GM12878 (cell line): ENCODE measurements around the gene SIL1.

Experiments
- CEBPB ChIP-seq, 2 experiments: fragments of 150-350 bp in 1 of 2; IDR thresholded peaks; 2 replicates each; pipeline ENCODE4 v1.6.1; 2012 to 2014; ENCODE audit warnings: low read depth in 2 of 2, low read length in 2 of 2, borderline replicate concordance in 1 of 2, inconsistent platforms in 1 of 2
- DPF2 ChIP-seq: fragments of 450-650 bp; IDR thresholded peaks from 2 replicates; pipeline ENCODE4 v1.6.1; 2017; ENCODE audit warnings: mild to moderate bottlenecking
- EGR1 ChIP-seq, 2 experiments: IDR thresholded peaks; 1 replicate in 1 of 2; 2 replicates in 1 of 2; pipeline ENCODE4 v1.6.1; 2011 to 2012; ENCODE audit warnings: low read depth in 2 of 2, low read length in 2 of 2, borderline replicate concordance in 1 of 2, mild to moderate bottlenecking in 1 of 2, moderate library complexity in 1 of 2
- POLR2A ChIP-seq: IDR thresholded peaks from 2 replicates; pipeline ENCODE4 v1.6.1; 2011; ENCODE audit warnings: low read depth, mild to moderate bottlenecking, low read length
- POLR2AphosphoS5 ChIP-seq: IDR thresholded peaks from 2 replicates; pipeline ENCODE4 v1.6.1; 2011; ENCODE audit warnings: mild to moderate bottlenecking, low read length, inconsistent platforms
- SMC3 ChIP-seq: IDR thresholded peaks from 2 replicates; pipeline ENCODE4 v1.6.1; 2011; ENCODE audit warnings: low read length, improper control_type of control experiment, borderline replicate concordance
- TF ChIP-seq, protein P1 (sequence below): IDR thresholded peaks from 2 replicates; pipeline ENCODE4 v1.6.1; 2012; ENCODE audit warnings: low read depth, low read length, improper control_type of control experiment
- TF ChIP-seq, protein P2 (sequence below): IDR thresholded peaks from 2 replicates; pipeline ENCODE4 v1.6.1; 2012; ENCODE audit warnings: mild to moderate bottlenecking, low read depth, low read length
- TF ChIP-seq, protein P3 (sequence below): IDR thresholded peaks from 2 replicates; pipeline ENCODE4 v1.6.1; 2011; ENCODE audit warnings: borderline replicate concordance, low read depth, mild to moderate bottlenecking, moderate library complexity, low read length; ENCODE audit not compliant: insufficient read depth, poor library complexity, severe bottlenecking
- TF ChIP-seq, protein P4 (sequence below): fragments of 450-650 bp; IDR thresholded peaks from 2 replicates; pipeline ENCODE4 v1.6.1; 2018; ENCODE audit warnings: mild to moderate bottlenecking, low read depth, moderate library complexity; ENCODE audit not compliant: partially characterized antibody
- TF ChIP-seq, protein P5 (sequence below): IDR thresholded peaks from 2 replicates; pipeline ENCODE4 v1.6.1; 2012; ENCODE audit warnings: low read length, inconsistent platforms
- TF ChIP-seq, protein P6 (sequence below): fragments of 150-350 bp; IDR thresholded peaks from 2 replicates; pipeline ENCODE4 v1.6.1; 2016; ENCODE audit warnings: low read depth, low read length

DNA sequence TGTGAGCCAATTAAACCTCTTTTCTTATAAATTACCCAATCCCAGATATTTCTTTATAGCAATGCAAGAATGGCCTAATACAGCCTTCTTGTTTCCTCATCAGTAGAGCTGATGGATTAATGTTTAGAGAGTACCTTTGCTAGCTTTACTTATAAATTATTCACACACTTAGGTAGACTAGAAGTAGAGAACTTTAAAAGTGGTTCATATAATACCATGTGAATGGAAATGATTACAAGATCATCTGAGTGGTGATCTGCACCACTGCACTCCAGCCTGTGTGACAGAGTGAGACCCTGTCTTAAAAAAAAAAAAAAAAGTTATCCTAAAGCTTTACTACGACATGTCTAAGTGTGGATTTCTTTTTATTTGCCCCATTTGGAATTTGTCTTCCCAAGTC is 299.9 kb downstream of the SIL1 start:
- TF ChIP-seq, protein P1, sequence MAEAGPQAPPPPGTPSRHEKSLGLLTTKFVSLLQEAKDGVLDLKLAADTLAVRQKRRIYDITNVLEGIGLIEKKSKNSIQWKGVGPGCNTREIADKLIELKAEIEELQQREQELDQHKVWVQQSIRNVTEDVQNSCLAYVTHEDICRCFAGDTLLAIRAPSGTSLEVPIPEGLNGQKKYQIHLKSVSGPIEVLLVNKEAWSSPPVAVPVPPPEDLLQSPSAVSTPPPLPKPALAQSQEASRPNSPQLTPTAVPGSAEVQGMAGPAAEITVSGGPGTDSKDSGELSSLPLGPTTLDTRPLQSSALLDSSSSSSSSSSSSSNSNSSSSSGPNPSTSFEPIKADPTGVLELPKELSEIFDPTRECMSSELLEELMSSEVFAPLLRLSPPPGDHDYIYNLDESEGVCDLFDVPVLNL = no peak
- TF ChIP-seq, protein P2, sequence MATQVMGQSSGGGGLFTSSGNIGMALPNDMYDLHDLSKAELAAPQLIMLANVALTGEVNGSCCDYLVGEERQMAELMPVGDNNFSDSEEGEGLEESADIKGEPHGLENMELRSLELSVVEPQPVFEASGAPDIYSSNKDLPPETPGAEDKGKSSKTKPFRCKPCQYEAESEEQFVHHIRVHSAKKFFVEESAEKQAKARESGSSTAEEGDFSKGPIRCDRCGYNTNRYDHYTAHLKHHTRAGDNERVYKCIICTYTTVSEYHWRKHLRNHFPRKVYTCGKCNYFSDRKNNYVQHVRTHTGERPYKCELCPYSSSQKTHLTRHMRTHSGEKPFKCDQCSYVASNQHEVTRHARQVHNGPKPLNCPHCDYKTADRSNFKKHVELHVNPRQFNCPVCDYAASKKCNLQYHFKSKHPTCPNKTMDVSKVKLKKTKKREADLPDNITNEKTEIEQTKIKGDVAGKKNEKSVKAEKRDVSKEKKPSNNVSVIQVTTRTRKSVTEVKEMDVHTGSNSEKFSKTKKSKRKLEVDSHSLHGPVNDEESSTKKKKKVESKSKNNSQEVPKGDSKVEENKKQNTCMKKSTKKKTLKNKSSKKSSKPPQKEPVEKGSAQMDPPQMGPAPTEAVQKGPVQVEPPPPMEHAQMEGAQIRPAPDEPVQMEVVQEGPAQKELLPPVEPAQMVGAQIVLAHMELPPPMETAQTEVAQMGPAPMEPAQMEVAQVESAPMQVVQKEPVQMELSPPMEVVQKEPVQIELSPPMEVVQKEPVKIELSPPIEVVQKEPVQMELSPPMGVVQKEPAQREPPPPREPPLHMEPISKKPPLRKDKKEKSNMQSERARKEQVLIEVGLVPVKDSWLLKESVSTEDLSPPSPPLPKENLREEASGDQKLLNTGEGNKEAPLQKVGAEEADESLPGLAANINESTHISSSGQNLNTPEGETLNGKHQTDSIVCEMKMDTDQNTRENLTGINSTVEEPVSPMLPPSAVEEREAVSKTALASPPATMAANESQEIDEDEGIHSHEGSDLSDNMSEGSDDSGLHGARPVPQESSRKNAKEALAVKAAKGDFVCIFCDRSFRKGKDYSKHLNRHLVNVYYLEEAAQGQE = no peak
- TF ChIP-seq POLR2A (no peak), EGR1 (IDR thresholded peaks at IDR 0.05; ENCODE audit: borderline replicate concordance in 1 of 2, low read depth in 2 of 2, low read length in 2 of 2) (no peak), CEBPB (IDR thresholded peaks at IDR 0.05; ENCODE audit: borderline replicate concordance in 1 of 2, low read depth in 2 of 2, low read length in 2 of 2) (no peak), POLR2AphosphoS5 (no peak), DPF2 (no peak), SMC3 (no peak)
- TF ChIP-seq, protein P3, sequence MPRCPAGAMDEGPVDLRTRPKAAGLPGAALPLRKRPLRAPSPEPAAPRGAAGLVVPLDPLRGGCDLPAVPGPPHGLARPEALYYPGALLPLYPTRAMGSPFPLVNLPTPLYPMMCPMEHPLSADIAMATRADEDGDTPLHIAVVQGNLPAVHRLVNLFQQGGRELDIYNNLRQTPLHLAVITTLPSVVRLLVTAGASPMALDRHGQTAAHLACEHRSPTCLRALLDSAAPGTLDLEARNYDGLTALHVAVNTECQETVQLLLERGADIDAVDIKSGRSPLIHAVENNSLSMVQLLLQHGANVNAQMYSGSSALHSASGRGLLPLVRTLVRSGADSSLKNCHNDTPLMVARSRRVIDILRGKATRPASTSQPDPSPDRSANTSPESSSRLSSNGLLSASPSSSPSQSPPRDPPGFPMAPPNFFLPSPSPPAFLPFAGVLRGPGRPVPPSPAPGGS = no peak
- TF ChIP-seq, protein P4, sequence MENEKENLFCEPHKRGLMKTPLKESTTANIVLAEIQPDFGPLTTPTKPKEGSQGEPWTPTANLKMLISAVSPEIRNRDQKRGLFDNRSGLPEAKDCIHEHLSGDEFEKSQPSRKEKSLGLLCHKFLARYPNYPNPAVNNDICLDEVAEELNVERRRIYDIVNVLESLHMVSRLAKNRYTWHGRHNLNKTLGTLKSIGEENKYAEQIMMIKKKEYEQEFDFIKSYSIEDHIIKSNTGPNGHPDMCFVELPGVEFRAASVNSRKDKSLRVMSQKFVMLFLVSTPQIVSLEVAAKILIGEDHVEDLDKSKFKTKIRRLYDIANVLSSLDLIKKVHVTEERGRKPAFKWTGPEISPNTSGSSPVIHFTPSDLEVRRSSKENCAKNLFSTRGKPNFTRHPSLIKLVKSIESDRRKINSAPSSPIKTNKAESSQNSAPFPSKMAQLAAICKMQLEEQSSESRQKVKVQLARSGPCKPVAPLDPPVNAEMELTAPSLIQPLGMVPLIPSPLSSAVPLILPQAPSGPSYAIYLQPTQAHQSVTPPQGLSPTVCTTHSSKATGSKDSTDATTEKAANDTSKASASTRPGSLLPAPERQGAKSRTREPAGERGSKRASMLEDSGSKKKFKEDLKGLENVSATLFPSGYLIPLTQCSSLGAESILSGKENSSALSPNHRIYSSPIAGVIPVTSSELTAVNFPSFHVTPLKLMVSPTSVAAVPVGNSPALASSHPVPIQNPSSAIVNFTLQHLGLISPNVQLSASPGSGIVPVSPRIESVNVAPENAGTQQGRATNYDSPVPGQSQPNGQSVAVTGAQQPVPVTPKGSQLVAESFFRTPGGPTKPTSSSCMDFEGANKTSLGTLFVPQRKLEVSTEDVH = no peak
- TF ChIP-seq, protein P5, sequence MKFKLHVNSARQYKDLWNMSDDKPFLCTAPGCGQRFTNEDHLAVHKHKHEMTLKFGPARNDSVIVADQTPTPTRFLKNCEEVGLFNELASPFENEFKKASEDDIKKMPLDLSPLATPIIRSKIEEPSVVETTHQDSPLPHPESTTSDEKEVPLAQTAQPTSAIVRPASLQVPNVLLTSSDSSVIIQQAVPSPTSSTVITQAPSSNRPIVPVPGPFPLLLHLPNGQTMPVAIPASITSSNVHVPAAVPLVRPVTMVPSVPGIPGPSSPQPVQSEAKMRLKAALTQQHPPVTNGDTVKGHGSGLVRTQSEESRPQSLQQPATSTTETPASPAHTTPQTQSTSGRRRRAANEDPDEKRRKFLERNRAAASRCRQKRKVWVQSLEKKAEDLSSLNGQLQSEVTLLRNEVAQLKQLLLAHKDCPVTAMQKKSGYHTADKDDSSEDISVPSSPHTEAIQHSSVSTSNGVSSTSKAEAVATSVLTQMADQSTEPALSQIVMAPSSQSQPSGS = no peak
- TF ChIP-seq, protein P6, sequence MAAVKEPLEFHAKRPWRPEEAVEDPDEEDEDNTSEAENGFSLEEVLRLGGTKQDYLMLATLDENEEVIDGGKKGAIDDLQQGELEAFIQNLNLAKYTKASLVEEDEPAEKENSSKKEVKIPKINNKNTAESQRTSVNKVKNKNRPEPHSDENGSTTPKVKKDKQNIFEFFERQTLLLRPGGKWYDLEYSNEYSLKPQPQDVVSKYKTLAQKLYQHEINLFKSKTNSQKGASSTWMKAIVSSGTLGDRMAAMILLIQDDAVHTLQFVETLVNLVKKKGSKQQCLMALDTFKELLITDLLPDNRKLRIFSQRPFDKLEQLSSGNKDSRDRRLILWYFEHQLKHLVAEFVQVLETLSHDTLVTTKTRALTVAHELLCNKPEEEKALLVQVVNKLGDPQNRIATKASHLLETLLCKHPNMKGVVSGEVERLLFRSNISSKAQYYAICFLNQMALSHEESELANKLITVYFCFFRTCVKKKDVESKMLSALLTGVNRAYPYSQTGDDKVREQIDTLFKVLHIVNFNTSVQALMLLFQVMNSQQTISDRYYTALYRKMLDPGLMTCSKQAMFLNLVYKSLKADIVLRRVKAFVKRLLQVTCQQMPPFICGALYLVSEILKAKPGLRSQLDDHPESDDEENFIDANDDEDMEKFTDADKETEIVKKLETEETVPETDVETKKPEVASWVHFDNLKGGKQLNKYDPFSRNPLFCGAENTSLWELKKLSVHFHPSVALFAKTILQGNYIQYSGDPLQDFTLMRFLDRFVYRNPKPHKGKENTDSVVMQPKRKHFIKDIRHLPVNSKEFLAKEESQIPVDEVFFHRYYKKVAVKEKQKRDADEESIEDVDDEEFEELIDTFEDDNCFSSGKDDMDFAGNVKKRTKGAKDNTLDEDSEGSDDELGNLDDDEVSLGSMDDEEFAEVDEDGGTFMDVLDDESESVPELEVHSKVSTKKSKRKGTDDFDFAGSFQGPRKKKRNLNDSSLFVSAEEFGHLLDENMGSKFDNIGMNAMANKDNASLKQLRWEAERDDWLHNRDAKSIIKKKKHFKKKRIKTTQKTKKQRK = no peak
